ENCODE results near the gene GPR153. TPM values are rescaled to one million over a fixed set of nuclear protein-coding genes. Genes with fewer than 3 reads are reported as not detected.

GPR153 gene
- total RNA-seq, 4 donors from 2014 or later = 5.6 to 16.1 (median 14.2) TPM

DNA sequence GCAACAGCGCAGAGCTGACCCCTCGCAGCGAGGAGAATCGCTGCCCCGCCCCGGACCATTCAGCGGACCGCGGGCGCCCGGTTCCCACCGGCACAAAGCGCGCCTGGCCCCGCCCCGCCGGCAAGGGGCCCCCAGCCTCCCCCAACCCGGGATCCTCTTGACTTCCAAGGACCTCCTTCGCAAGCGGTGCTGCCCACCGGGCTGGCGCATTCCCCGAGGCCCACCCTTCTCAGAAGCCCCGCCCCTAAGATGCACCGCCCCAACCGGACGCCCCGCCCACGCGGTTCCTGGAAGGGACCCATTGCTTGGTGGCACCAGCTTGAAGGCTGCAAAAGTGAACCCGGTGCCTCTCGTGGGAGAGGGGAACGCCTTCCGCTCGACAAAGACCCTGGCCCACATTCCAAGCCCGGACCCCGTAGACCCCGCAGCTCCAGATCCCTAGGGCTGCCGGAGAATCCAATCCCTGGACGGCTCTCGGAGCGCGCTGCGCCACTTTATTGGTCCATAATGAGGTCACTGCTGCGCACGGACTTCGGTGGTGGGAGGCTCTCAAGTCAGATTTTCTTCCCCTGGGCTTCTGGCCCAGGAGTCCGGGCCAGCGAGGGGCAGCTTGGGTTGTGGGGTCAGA, 14.9 kb downstream of the GPR153 start:
- Histone ChIP-seq H3K27ac (no peak overlapping the region), H3K9me3 (no peaks in the 10 kb centered on the region), H3K27me3 (peaks cover 92% of the 10 kb centered on the region), H3K4me1 (peaks cover 52% of the 10 kb centered on the region), H3K4me3 (no peak overlapping the region), H3K36me3 (no peaks in the 10 kb centered on the region)
- DNase-seq (ENCODE audit: low spot score in 2 of 2) = no peak
- TF ChIP-seq EP300 (IDR thresholded peaks at IDR 0.05) (no peak), POLR2AphosphoS5 (IDR thresholded peaks at IDR 0.05) (no peak), POLR2A (IDR thresholded peaks at IDR 0.05) (no peak)
- TF ChIP-seq, protein P1, sequence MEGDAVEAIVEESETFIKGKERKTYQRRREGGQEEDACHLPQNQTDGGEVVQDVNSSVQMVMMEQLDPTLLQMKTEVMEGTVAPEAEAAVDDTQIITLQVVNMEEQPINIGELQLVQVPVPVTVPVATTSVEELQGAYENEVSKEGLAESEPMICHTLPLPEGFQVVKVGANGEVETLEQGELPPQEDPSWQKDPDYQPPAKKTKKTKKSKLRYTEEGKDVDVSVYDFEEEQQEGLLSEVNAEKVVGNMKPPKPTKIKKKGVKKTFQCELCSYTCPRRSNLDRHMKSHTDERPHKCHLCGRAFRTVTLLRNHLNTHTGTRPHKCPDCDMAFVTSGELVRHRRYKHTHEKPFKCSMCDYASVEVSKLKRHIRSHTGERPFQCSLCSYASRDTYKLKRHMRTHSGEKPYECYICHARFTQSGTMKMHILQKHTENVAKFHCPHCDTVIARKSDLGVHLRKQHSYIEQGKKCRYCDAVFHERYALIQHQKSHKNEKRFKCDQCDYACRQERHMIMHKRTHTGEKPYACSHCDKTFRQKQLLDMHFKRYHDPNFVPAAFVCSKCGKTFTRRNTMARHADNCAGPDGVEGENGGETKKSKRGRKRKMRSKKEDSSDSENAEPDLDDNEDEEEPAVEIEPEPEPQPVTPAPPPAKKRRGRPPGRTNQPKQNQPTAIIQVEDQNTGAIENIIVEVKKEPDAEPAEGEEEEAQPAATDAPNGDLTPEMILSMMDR (IDR thresholded peaks at IDR 0.05) = no peak
- 8% methylated on average over 10 of the region's 49 CpGs for WGBS

DNA sequence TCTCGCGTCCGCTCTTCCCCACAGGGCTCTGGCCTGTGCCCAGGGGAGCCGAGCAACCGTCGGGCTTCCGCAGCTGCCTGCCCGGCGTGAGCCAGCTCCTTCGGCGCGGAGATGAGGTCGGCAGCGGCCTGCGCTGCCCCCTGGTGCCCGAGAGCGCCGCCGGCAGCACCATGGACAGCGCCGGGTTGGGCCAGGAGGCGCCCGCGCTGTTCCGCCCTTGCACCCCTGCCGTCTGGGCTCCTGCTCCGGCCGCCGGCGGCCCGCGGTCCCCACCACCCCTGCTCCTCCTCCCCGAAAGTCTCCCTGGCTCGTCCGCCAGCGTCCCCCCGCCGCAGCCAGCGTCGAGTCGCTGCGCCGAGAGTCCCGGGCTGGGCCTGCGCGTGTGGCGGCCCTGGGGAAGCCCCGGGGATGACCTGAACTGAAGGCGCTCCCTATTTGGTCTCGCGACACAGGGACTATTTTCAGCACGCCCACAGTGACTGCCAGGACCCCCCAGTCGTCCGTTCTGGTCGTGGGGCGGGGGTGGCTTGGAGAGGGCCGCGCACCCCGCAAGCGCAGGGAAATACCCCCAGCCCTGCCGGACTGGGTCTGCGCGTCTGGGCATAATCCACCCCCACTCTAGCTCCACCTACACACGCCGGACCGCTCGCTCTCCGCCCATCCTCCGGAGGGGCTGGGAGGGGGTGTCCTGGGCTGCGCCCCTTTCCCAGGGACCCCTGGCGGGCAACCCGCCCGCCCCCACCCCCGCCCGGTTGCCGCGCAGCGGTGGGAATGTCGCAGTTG, 15.6 kb downstream of the GPR153 start:
- WGBS = 0% methylated on average over 2 of the region's 79 CpGs
- TF ChIP-seq POLR2A (IDR thresholded peaks at IDR 0.05) = no peak
- TF ChIP-seq, protein P1 (IDR thresholded peaks at IDR 0.05) = peak; percentile 73 to 86
- TF ChIP-seq EP300 (IDR thresholded peaks at IDR 0.05) = no peak
- peak in 1 of 3 donors; percentile 53 for TF ChIP-seq POLR2AphosphoS5 (IDR thresholded peaks at IDR 0.05)
- Histone ChIP-seq H3K27me3 (peaks cover 91% of the 10 kb centered on the region), H3K4me3 (no peak overlapping the region), H3K36me3 (no peaks in the 10 kb centered on the region), H3K9me3 (no peaks in the 10 kb centered on the region), H3K27ac (no peak overlapping the region), H3K4me1 (peaks cover 52% of the 10 kb centered on the region)
- no peak for DNase-seq (ENCODE audit: low spot score in 2 of 2)

DNA sequence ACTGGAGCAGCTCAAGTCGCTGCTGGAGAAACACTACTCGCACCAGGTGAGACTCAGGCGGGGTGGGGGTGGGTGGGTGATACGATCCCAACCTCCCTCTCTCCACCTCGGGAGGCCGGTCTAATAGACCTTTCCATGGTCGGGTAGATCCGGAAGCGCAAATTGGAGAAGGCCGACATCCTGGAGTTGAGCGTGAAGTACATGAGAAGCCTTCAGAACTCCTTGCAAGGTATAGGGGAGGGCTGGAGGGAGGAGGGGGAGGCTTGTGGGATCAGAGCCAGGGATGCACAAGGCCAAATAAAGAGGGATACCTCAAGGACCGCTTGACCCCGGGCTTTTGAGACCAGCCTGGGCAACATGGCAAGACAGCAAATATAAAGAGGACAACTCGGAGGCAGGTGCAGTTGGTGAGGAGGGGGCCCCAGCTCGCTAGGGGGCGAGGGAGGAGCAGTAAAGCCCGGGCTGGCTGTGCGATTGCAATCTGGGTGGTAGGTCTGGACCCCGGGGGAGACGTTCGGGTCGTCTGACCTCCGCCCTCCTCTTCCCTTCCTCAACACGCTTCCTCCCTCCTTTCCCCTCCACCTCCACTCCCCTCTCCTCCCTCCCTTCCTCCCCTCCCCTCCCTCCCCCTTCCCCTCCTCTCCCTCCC, 16.4 kb downstream of the GPR153 start:
- Histone ChIP-seq H3K27ac (no peak overlapping the region), H3K4me1 (peaks cover 46% of the 10 kb centered on the region), H3K27me3 (peaks cover 91% of the 10 kb centered on the region), H3K4me3 (no peak overlapping the region), H3K36me3 (no peaks in the 10 kb centered on the region), H3K9me3 (no peaks in the 10 kb centered on the region)
- TF ChIP-seq POLR2A (IDR thresholded peaks at IDR 0.05) (no peak), EP300 (IDR thresholded peaks at IDR 0.05) (no peak), POLR2AphosphoS5 (IDR thresholded peaks at IDR 0.05) (no peak)
- TF ChIP-seq, protein P1 (IDR thresholded peaks at IDR 0.05) = no peak
- DNase-seq (ENCODE audit: low spot score in 2 of 2) = no peak
- WGBS = 3% methylated on average over 20 of the region's 24 CpGs

DNA sequence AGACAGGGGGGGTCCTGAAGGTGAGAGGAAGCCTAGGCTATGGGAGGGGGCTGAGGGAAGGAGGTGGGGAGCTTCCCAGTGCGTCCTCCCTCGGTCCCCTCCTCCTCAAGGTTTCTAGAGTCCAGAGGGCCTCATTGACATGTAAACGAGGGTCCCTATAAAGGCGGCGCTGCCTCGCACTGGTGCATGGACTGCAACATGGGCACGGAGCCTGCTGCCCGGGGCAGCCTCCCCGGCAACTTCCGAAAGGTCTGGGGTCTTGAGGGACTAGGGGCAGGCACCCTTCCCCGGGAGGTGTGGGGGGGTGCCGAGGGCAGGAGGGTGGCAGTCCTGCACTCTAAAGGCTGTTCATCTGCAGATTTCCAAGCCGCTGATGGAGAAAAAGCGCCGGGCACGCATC, 16.9 kb downstream of the GPR153 start, which contains the start of gene HES3:
HES3 (plus strand) TSS at position 187 of the 400 bp plus-strand sequence; CDS start at position 374, 187 bp downstream.
- H3K27me3 ChIP-seq = peaks cover 91% of the 10 kb centered on the region
- peaks cover 42% of the 10 kb centered on the region for H3K4me1 ChIP-seq
- TF ChIP-seq EP300 (IDR thresholded peaks at IDR 0.05) = no peak
- TF ChIP-seq, protein P1 (IDR thresholded peaks at IDR 0.05) = no peak

More for the DNA sequence above, 16.9 kb downstream of the GPR153 start, which contains the start of gene HES3:
- Histone ChIP-seq H3K9me3 (no peaks in the 10 kb centered on the region), H3K4me3 (no peak within 1 kb of the TSS), H3K27ac (no peak within 1 kb of the TSS), H3K36me3 (no peaks in the 10 kb centered on the region)
- 16% methylated on average over 10 of the region's 16 CpGs for WGBS
- no peak for DNase-seq (ENCODE audit: low spot score in 2 of 2)

Data from suprapubic skin (tissue), 4 donors.